Small intestine (tissue), 7 donors: ENCODE data around the gene SLIT1. TPM values are rescaled to one million over a fixed set of nuclear protein-coding genes. Genes with fewer than 3 reads are reported as not detected.
A peak's percentile ranks its signal among the peaks of the same experiment; 100 is the strongest.

Experiments
- DNase-seq, 2 donors: peaks; one replicate each; pipeline versions ENCODE4 v3.0.0 to v3.0.0-alpha.2; 2013
- FAIRE-seq: peaks from 2 replicates; lab custom pipeline; 2012; peaks lifted over from hg19 to GRCh38; lab: Jason Lieb, UNC
- H3K27ac ChIP-seq, 3 donors: one replicate each; pipeline ENCODE4 v1.5.1; 2013; ENCODE audit warnings: low read length in 2 of 3, mild to moderate bottlenecking in 2 of 3, control low read depth in 1 of 3, inconsistent platforms in 1 of 3, low read depth in 1 of 3, moderate library complexity in 1 of 3
- H3K27me3 ChIP-seq, 3 donors: one replicate each; pipeline ENCODE4 v1.6.1; 2013; ENCODE audit warnings: low read length in 3 of 3, inconsistent platforms in 1 of 3; ENCODE audit not compliant: control insufficient read depth in 3 of 3, insufficient read depth in 3 of 3
- H3K36me3 ChIP-seq, 3 donors: one replicate each; pipeline ENCODE4 v1.6.1; 2013; ENCODE audit warnings: low read length in 3 of 3, inconsistent platforms in 1 of 3, low read depth in 1 of 3, mild to moderate bottlenecking in 1 of 3, moderate library complexity in 1 of 3; ENCODE audit not compliant: control insufficient read depth in 3 of 3, insufficient read depth in 2 of 3
- H3K4me1 ChIP-seq, 3 donors: one replicate each; pipeline ENCODE4 v1.6.1; 2013; ENCODE audit warnings: low read length in 2 of 3, inconsistent platforms in 1 of 3, low read depth in 1 of 3, mild to moderate bottlenecking in 1 of 3, moderate library complexity in 1 of 3; ENCODE audit not compliant: control insufficient read depth in 3 of 3, insufficient read depth in 2 of 3
- H3K4me3 ChIP-seq, 3 donors: one replicate each; pipeline ENCODE4 v1.5.1; 2013; ENCODE audit warnings: low read length in 3 of 3, control low read depth in 1 of 3, inconsistent platforms in 1 of 3, low read depth in 1 of 3, mild to moderate bottlenecking in 1 of 3, moderate library complexity in 1 of 3
- H3K9me3 ChIP-seq, 2 donors: one replicate each; pipeline ENCODE4 v1.6.1; 2013; ENCODE audit warnings: low read depth in 1 of 2, low read length in 1 of 2; ENCODE audit not compliant: control insufficient read depth in 2 of 2, insufficient read depth in 1 of 2
- WGBS, 3 donors: extraction: QIAGEN DNeasy Blood & Tissue Kit; methylation state at CpG; one replicate each; pipeline ENCODE4 v1.1.7; 2013; 5-methylcytosine and 5-hydroxymethylcytosine counted together
- polyA plus RNA-seq, 4 donors: library from polyadenylated mRNA; stranded (reverse) in 3 of 4; unstranded in 1 of 4; fragments of 200-250 nt in 3 of 4; fragments of 120-200 nt in 1 of 4; gene quantifications; one replicate each; pipeline versions ENCODE4 v1.2.1 to v1.2.3, GENCODE V29; 2013
- donor health status: healthy with polysubstance abuse.
- donor health status: control.
- donor health status: control.
- donor health status: Bipolar disorder and iron deficiency.
- donor health status: healthy.

SLIT1 gene
- polyA plus RNA-seq, 4 donors: under 0.01 to 0.40 (median 0.12) TPM; not detected in 1

DNA sequence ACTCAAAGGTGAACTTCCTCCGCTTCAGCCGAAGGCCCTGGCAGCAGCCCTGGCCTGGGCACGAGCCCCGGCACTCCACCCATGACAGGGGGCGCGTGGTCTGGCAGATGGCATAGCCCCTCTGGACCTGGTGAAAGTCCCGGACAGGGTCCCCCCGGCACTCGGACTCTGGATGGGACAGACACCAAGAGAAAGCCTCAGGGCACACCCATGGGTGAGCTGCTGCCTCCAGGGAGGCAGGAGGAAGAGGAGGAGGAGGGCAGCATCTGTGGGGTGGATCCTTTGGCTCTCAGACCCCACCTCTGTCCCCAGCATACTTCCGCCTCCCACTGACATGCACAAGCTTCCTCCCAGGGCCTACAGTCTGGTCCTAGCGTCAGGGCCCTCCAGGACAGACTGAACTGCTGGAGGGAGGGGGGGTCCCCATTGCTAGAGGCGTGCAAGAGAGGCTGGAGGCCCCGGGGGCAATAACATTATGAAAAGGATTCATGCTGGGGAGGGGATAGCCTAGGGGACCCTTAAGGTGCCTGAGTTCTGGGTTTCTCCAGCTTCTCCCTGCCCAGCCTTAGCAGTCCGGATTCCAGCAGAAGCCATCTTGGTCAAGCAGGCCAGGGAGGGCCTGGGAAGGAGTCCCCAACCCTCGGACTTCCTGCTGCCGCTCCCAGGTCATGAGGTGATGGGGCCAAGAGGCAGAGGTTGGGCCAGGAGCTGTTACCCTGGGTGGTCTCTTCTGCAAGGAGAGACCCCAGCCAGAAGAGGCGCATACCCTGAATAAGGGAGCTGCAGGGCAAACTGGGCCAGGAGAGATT, 184.4 kb downstream of the SLIT1 start:
- WGBS, 3 donors: 75 to 87% (median 81%) methylated on average over 17 of the region's 17 CpGs
- H3K27ac ChIP-seq: peak overlapping the region in 1 of 3 donors; percentile 2
- peaks cover 3 to 34% (median 22%) of the 10 kb centered on the region in 3 donors for H3K4me1 ChIP-seq
- no peaks in the 10 kb centered on the region for H3K27me3 ChIP-seq
- H3K36me3 ChIP-seq: no peaks in the 10 kb centered on the region
- no peaks in the 10 kb centered on the region for H3K9me3 ChIP-seq
- FAIRE-seq: no peak
- no peak overlapping the region for H3K4me3 ChIP-seq
- DNase-seq: no peak

DNA sequence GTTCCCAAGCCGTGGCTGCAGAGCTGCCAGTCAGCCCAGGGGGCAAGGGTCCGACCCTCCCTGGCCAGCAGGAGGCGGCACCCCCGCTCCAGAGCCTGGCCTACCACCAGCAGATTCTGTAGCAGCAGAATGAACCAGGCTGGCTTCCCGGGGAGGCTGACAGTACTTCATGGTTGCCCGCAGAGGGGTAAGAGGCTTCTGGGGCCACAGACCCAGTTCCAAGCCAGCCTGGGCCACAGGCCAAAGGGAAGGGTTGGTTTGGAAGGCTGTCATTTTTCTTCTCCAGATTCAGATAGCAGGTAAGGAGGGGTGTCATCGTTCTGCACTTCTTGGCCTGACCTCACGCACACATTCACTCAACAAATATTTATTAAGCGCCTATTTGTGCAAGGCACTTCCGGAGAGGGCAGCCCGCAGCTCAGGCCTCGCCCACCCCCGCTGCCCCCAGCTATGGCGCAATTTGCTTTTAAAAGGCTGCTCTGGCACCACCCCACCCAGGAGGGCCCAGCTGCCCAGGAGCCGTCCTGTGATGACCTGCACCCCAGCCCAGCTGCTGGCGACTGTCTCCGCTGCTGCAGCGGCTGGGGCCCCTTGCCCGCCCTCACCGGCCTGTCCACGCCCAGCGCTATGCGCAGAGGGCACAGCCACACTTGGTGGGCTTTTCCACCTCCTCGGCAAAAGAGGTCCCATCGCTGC, 185.1 kb downstream of the SLIT1 start:
- peak; percentile 71 to 72 for DNase-seq
- no peak for FAIRE-seq
- WGBS, 3 donors: 40 to 74% (median 62%) methylated on average over 23 to 25 of the region's 25 CpGs
- Histone ChIP-seq H3K4me1 (peaks cover 3 to 34% (median 22%) of the 10 kb centered on the region in 3 donors), H3K36me3 (peaks cover 0 to 4% (median 0%) of the 10 kb centered on the region in 3 donors), H3K4me3 (no peak overlapping the region), H3K27ac (no peak overlapping the region), H3K9me3 (no peaks in the 10 kb centered on the region), H3K27me3 (no peaks in the 10 kb centered on the region)

DNA sequence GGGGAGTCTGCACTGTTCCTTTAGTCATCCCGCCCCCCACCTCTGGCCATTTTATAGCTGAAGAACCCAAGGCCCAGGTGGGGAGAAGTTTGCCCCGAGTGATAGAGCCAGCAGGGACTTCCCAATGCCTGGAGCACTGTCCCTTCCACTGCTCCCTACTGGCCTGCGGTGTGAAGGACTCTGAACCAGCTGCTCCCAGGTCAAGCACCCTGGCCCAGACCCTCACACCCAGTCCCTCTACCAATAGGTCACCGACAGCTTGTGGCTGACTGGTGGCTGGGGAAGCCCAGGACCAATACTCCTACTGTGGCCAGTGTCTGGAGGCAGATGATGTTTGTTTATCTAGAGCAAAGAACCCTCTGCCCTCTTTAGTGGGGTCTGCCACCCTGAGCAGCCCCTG, 185.8 kb downstream of the SLIT1 start:
- 84 to 89% (median 85%) methylated on average over 4 of the region's 4 CpGs for WGBS, 3 donors
- DNase-seq: no peak
- Histone ChIP-seq H3K4me3 (no peak overlapping the region), H3K9me3 (no peaks in the 10 kb centered on the region), H3K4me1 (peaks cover 3 to 34% (median 22%) of the 10 kb centered on the region in 3 donors), H3K27me3 (no peaks in the 10 kb centered on the region), H3K27ac (no peak overlapping the region), H3K36me3 (peaks cover 0 to 4% (median 0%) of the 10 kb centered on the region in 3 donors)
- no peak for FAIRE-seq

DNA sequence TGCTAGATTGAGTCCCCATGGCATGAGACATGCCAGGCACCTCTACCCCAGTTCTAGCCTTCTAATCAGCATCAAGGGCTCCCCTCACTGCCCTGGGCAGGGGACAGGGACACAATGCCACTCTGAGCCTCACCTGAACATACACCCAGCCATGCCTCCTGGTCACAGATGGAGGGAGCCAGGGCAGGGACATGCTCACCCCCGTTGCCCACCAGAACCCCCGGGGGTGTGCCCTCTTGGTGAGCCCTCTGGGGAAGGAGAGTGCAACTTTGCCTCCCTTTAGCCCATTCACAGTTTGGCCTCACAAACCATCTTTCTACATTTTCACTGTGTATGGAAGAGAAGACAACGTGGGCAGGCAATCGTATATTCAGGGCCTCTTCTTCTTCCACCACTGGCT, 186.4 kb downstream of the SLIT1 start:
- peaks cover 0 to 4% (median 0%) of the 10 kb centered on the region in 3 donors for H3K36me3 ChIP-seq
- H3K27me3 ChIP-seq: no peaks in the 10 kb centered on the region
- DNase-seq (no peak), FAIRE-seq (no peak)
- H3K4me1 ChIP-seq: peaks cover 3 to 34% (median 22%) of the 10 kb centered on the region in 3 donors
- peak overlapping the region in 1 of 3 donors; percentile 58 for H3K27ac ChIP-seq
- H3K9me3 ChIP-seq: no peaks in the 10 kb centered on the region
- WGBS, 3 donors: 88 to 98% (median 91%) methylated on average over 4 of the region's 4 CpGs
- no peak overlapping the region for H3K4me3 ChIP-seq

DNA sequence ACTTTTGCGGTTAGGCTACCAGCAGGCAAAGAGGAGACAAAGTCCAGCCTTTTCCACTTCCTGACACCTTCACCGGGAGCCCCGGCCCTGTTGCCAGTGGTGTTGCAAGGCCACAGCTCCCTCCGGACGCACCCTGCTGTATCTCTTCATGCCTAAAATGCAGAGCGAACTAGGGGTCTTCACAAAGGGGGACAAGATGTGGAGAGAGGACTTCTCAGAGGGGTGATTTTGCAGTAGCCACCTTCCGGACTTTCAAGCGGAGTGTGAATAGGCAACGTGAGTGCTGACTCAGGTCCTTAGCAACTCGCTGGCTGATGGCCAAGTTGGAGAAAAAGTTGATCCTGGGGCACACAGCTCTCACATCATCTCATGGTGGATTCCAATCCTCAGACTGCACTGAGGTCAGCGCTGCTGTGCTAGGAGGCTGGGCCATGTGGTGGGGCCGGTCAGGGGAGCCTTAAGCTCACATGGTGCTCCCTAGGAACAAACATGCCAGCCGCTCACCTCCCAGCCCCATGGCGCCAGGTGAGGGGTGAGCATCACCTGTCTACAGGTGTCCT, 187.3 kb downstream of the SLIT1 start:
- peak overlapping the region in 1 of 3 donors; percentile 58 for H3K27ac ChIP-seq
- FAIRE-seq (no peak), DNase-seq (peak; percentile 83 to 84)
- WGBS, 3 donors: 42 to 67% (median 54%) methylated on average over 14 of the region's 14 CpGs
- no peak overlapping the region for H3K4me3 ChIP-seq
- H3K27me3 ChIP-seq: no peaks in the 10 kb centered on the region
- no peaks in the 10 kb centered on the region for H3K9me3 ChIP-seq
- H3K4me1 ChIP-seq: peaks cover 3 to 34% (median 22%) of the 10 kb centered on the region in 3 donors
- peaks cover 0 to 4% (median 0%) of the 10 kb centered on the region in 3 donors for H3K36me3 ChIP-seq

DNA sequence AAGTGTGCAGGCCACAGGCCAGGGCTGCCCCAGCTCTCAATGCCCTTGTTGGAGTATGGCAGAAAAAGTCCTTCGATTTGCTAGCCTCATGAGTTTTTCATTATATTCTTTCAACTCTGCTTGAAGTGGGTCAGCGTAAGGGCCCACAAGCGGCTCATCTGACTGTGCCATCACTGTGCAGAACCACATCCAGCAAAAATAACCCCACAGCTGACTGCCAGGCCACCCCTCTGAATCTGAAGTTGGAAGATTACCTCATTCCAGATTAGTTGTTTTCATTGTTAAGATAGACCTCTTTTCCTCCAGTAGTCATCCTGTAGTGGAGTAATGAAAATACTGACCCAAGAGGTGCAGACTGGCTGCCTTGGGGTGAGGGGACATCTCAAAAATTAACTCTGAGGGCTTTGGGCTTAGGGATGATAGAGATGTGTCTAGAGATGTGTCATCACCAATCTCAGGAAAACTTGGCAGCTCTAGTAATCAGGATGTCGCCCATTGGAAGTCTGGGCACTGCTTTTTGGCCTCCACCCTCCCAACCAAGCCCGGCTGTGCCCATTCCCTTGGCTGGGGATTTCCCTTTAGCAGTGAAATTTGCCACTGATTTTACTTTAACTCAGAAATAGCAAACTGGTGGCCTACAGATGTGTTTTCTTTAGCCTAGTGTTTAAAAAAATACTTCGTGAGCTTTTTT, 189.3 kb downstream of the SLIT1 start:
- Histone ChIP-seq H3K27me3 (no peaks in the 10 kb centered on the region), H3K36me3 (peaks cover 0 to 4% (median 0%) of the 10 kb centered on the region in 3 donors), H3K4me3 (no peak overlapping the region), H3K27ac (no peak overlapping the region), H3K4me1 (peaks cover 3 to 42% (median 17%) of the 10 kb centered on the region in 3 donors), H3K9me3 (no peaks in the 10 kb centered on the region)
- 87 to 93% (median 89%) methylated on average over 6 of the region's 6 CpGs for WGBS, 3 donors
- no peak for FAIRE-seq
- no peak for DNase-seq

DNA sequence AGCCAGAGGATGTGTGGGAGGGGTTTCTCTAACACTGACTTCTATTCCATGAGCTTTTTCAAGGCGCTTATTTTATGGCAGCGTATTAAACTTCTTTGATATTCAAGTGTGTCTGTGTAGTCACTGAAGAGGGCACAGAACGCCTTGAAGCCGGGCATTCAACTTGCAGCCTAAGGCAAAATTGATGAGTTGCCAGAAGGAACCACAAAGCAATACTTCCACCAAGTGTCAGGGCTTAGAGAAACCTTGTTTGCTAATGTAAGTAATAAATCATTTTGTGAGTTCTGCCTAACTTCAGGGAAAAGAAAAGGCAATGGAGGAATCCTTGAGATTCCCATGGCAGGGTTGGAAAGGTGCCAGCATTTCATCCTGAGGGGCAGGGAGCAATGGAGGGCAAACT, 189.9 kb downstream of the SLIT1 start:
- Histone ChIP-seq H3K27ac (no peak overlapping the region), H3K4me3 (no peak overlapping the region), H3K4me1 (peaks cover 0 to 39% (median 14%) of the 10 kb centered on the region in 3 donors), H3K27me3 (no peaks in the 10 kb centered on the region), H3K36me3 (peaks cover 0 to 4% (median 0%) of the 10 kb centered on the region in 3 donors), H3K9me3 (no peaks in the 10 kb centered on the region)
- FAIRE-seq: no peak
- DNase-seq: no peak
- WGBS, 3 donors: 69 to 77% (median 74%) methylated on average over 4 of the region's 4 CpGs

DNA sequence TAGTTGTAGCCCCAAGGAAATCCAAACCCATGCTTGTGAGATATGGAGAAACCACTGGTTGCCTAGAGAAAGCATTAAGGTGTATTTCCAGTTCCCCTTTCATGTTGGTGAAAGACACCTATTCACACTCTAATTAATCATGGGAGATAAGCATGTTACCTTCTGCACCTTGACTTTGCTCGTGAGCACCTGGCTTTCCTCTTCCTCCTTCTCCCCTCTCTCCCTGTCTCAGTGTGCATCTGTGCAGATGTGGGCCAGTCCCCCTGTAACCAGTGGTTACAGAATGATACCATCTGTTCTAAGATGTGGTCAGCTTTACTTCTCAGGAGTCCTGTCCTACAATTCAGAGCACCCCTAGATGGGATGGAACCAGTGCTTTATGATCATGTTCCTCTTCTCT, 193.0 kb downstream of the SLIT1 start:
- Histone ChIP-seq H3K4me3 (no peak overlapping the region), H3K36me3 (peaks cover 0 to 6% (median 0%) of the 10 kb centered on the region in 3 donors), H3K9me3 (no peaks in the 10 kb centered on the region), H3K27me3 (no peaks in the 10 kb centered on the region), H3K27ac (no peak overlapping the region), H3K4me1 (peaks cover 0 to 12% (median 3%) of the 10 kb centered on the region in 3 donors)
- 10 to 50% (median 33%) methylated on average over 1 of the region's 1 CpG for WGBS, 3 donors
- DNase-seq (peak; percentile 39 to 41), FAIRE-seq (no peak)
